Thyroid gland (tissue), 4 donors: Measurements from ENCODE around the gene PPP1R12B. TPM values are rescaled to one million over a fixed set of nuclear protein-coding genes. Genes with fewer than 3 reads are reported as not detected.
"Not testable (repeated sequence)": the region's sequence is repeated elsewhere in the genome, so short reads cannot be mapped to it uniquely, and the experiment has no call there.

Experiments used
- DNase-seq, 2 donors: peaks; one replicate each; pipeline ENCODE4 v3.0.0-alpha.2; 2019
- H3K27ac ChIP-seq, 3 donors: fragments of 200-600 bp; sonication (generic); 1 replicate in 2 of 3; 2 replicates in 1 of 3; pipeline ENCODE4 v1.5.1; 2016 to 2019; ENCODE audit warnings: mild to moderate bottlenecking in 1 of 3, moderate library complexity in 1 of 3
- H3K27me3 ChIP-seq: fragments of 200-600 bp; sonication (generic); one replicate; pipeline ENCODE4 v1.5.1; 2019
- H3K36me3 ChIP-seq, 2 donors: fragments of 200-600 bp; sonication (generic); one replicate each; pipeline ENCODE4 v1.5.1; 2016 to 2019
- H3K4me1 ChIP-seq, 2 donors: fragments of 200-600 bp; sonication (generic); one replicate each; pipeline ENCODE4 v1.5.1; 2017 to 2019
- H3K4me3 ChIP-seq, 3 donors: fragments of 200-600 bp; sonication (generic); replicated peaks in 1 of 3; 1 replicate in 2 of 3; 2 replicates in 1 of 3; pipeline ENCODE4 v1.5.1; 2016; ENCODE audit warnings: mild to moderate bottlenecking in 1 of 3
- H3K9me3 ChIP-seq: fragments of 200-600 bp; sonication (generic); one replicate; pipeline ENCODE4 v1.5.1; 2017
- CTCF ChIP-seq, 6 experiments: fragments of 200-600 bp in 3 of 6; fragments of 450-650 bp in 3 of 6; sonication (generic) in 3 of 6; IDR thresholded peaks; one replicate each; pipeline ENCODE4 v1.5.1; 2016 to 2019; ENCODE audit warnings: antibody characterized with exemption in 6 of 6, mild to moderate bottlenecking in 2 of 6, inconsistent platforms in 1 of 6, moderate library complexity in 1 of 6
- POLR2A ChIP-seq, 2 donors: fragments of 450-650 bp; IDR thresholded peaks; one replicate each; pipeline ENCODE4 v1.6.1; 2017; ENCODE audit warnings: antibody characterized with exemption in 2 of 2, mild to moderate bottlenecking in 2 of 2, moderate library complexity in 1 of 2
- WGBS, 2 donors: methylation state at CpG; one replicate each; pipeline ENCODE4 v1.1.5; 2017; 5-methylcytosine and 5-hydroxymethylcytosine counted together
- intact Hi-C: fragments of 100-400 bp; cut with DNase I; formaldehyde crosslinking; loops from one replicate; pipeline ENCODE4 v1.15.1; 2023
- total RNA-seq, 4 donors: library from RNA; depleted of rRNA; stranded (reverse); fragments of >200 nt; gene quantifications; one replicate each; pipeline ENCODE4 v1.2.3, GENCODE V29; 2016

The PPP1R12B gene
- total RNA-seq, 4 donors from 2014 or later: 34.9 to 48.5 (median 41.3) TPM

- no peak overlapping the region for H3K4me3 ChIP-seq
- no peaks in the 10 kb centered on the region for H3K9me3 ChIP-seq
- intact Hi-C loops: no loop called here
- no peaks in the 10 kb centered on the region for H3K27me3 ChIP-seq
- no peak for DNase-seq
- no peaks in the 10 kb centered on the region for H3K36me3 ChIP-seq
- H3K27ac ChIP-seq: no peak overlapping the region
- no peak for TF ChIP-seq CTCF (IDR thresholded peaks at IDR 0.05)
- no peak for TF ChIP-seq POLR2A (IDR thresholded peaks at IDR 0.05)
- 90 to 92% methylated on average over 8 of the region's 8 CpGs for WGBS, 2 donors
- no peaks in the 10 kb centered on the region for H3K4me1 ChIP-seq
Observed at GRCh38 chr1:202622388-202622787, 273.9 kb downstream of the PPP1R12B start.

- Histone ChIP-seq H3K27ac (no peak overlapping the region), H3K27me3 (no peaks in the 10 kb centered on the region), H3K36me3 (no peaks in the 10 kb centered on the region), H3K9me3 (no peaks in the 10 kb centered on the region), H3K4me3 (no peak overlapping the region), H3K4me1 (no peaks in the 10 kb centered on the region)
- intact Hi-C loops: no loop called here
- DNase-seq: no peak
- WGBS, 2 donors: 60 to 81% methylated on average over 3 to 6 of the region's 7 CpGs
- no peak for TF ChIP-seq CTCF (IDR thresholded peaks at IDR 0.05)
Observed at GRCh38 chr1:202623075-202623474, 274.6 kb downstream of the PPP1R12B start.

- H3K36me3 ChIP-seq, H3K9me3 ChIP-seq, H3K4me3 ChIP-seq, intact Hi-C loops, H3K4me1 ChIP-seq, H3K27me3 ChIP-seq, DNase-seq, H3K27ac ChIP-seq: not testable (repeated sequence)
- 72 to 77% methylated on average over 11 of the region's 12 CpGs for WGBS, 2 donors
Observed at GRCh38 chr1:202623476-202623875, 275.0 kb downstream of the PPP1R12B start.

GRCh38 chr1:202624088-202624780 is 275.7 kb downstream of the PPP1R12B start:
- no peak for DNase-seq
- 88 to 91% methylated on average over 7 of the region's 7 CpGs for WGBS, 2 donors
- no peaks in the 10 kb centered on the region for H3K9me3 ChIP-seq
- no peak for TF ChIP-seq CTCF (IDR thresholded peaks at IDR 0.05)
- no peak for TF ChIP-seq POLR2A (IDR thresholded peaks at IDR 0.05)
- H3K27me3 ChIP-seq: no peaks in the 10 kb centered on the region
- H3K36me3 ChIP-seq: no peaks in the 10 kb centered on the region
- no peak overlapping the region for H3K4me3 ChIP-seq
- H3K4me1 ChIP-seq: no peaks in the 10 kb centered on the region
- intact Hi-C loops: no loop called here
- H3K27ac ChIP-seq: no peak overlapping the region

- no peaks in the 10 kb centered on the region for H3K9me3 ChIP-seq
- H3K27ac ChIP-seq: no peak overlapping the region
- WGBS, 2 donors: 91 to 92% methylated on average over 1 of the region's 1 CpG
- no peaks in the 10 kb centered on the region for H3K27me3 ChIP-seq
- intact Hi-C loops: no loop called here
- DNase-seq: no peak
- no peak overlapping the region for H3K4me3 ChIP-seq
- H3K36me3 ChIP-seq: no peaks in the 10 kb centered on the region
- TF ChIP-seq POLR2A (IDR thresholded peaks at IDR 0.05) (no peak), CTCF (IDR thresholded peaks at IDR 0.05) (no peak)
- H3K4me1 ChIP-seq: no peaks in the 10 kb centered on the region
Observed at GRCh38 chr1:202624781-202625108, 276.2 kb downstream of the PPP1R12B start.
